Smooth muscle cell (in vitro differentiated cells): ENCODE results near the gene CNPY2. TPM values are rescaled to one million over a fixed set of nuclear protein-coding genes. Genes with fewer than 3 reads are reported as not detected.

ENCODE experiments used
- DNase-seq: peaks from one replicate; lab custom pipeline; 2025; ENCODE audit not compliant: unreplicated experiment; lab: John Stamatoyannopoulos, UW
- H2AFZ ChIP-seq: fragments of 200-600 bp; sonication (generic); 2 replicates; pipeline ENCODE4 v1.6.0; 2016; ENCODE audit warnings: antibody characterized with exemption, low read depth, mild to moderate bottlenecking
- H3F3A ChIP-seq: fragments of 200-600 bp; sonication (generic); 2 replicates; pipeline ENCODE4 v1.6.0; 2017; ENCODE audit warnings: antibody characterized with exemption, low read depth
- H3K27ac ChIP-seq: fragments of 200-600 bp; sonication (generic); 2 replicates; pipeline ENCODE4 v1.5.1; 2016; ENCODE audit warnings: low read depth, mild to moderate bottlenecking
- H3K27me3 ChIP-seq: fragments of 200-600 bp; sonication (generic); 2 replicates; pipeline ENCODE4 v1.6.1; 2016; ENCODE audit warnings: low read depth, mild to moderate bottlenecking
- H3K36me3 ChIP-seq: fragments of 200-600 bp; sonication (generic); 2 replicates; pipeline ENCODE4 v1.5.1; 2016; ENCODE audit warnings: low read depth
- H3K4me1 ChIP-seq: fragments of 200-600 bp; sonication (generic); 2 replicates; pipeline ENCODE4 v1.5.1; 2016; ENCODE audit warnings: low read depth
- H3K4me2 ChIP-seq: fragments of 200-600 bp; sonication (generic); 2 replicates; pipeline ENCODE4 v1.6.0; 2016; ENCODE audit warnings: mild to moderate bottlenecking
- H3K4me3 ChIP-seq: fragments of 200-600 bp; sonication (generic); 2 replicates; pipeline ENCODE4 v1.5.1; 2016; ENCODE audit warnings: mild to moderate bottlenecking
- H3K79me2 ChIP-seq: fragments of 200-600 bp; sonication (generic); 2 replicates; pipeline ENCODE4 v1.6.0; 2016; ENCODE audit warnings: low read depth, mild to moderate bottlenecking
- H3K9ac ChIP-seq: fragments of 200-600 bp; sonication (generic); 2 replicates; pipeline ENCODE4 v1.6.0; 2016; ENCODE audit warnings: low read depth
- H3K9me3 ChIP-seq: fragments of 200-600 bp; sonication (generic); replicated peaks from 2 replicates; pipeline ENCODE4 v1.5.1; 2016; ENCODE audit warnings: low read depth
- H4K20me1 ChIP-seq: fragments of 200-600 bp; sonication (generic); 2 replicates; pipeline ENCODE4 v1.6.0; 2016; ENCODE audit warnings: low read depth
- CTCF ChIP-seq: fragments of 200-600 bp; sonication (generic); IDR thresholded peaks from 2 replicates; pipeline ENCODE4 v1.5.1; 2017; ENCODE audit warnings: borderline replicate concordance, mild to moderate bottlenecking, antibody characterized with exemption; ENCODE audit not compliant: insufficient read depth, poor library complexity, severe bottlenecking
- WGBS: methylation state at CpG from one replicate; pipeline ENCODE4 v1.1.7; 2016; ENCODE audit warnings: low lambda C conversion rate; 5-methylcytosine and 5-hydroxymethylcytosine counted together
- polyA plus RNA-seq: library from polyadenylated mRNA; unstranded; fragments of >200 nt; fragmentation: Nextera tagmentation; extraction: Ambion mirVana; gene quantifications from 2 replicates; pipeline ENCODE4 v1.2.1, GENCODE V29; 2016
- total RNA-seq: library from RNA; depleted of rRNA; stranded (reverse); fragments of >200 nt; gene quantifications from 2 replicates; pipeline ENCODE4 v1.2.3, GENCODE V29; 2014

Gene CNPY2
- total and polyA plus RNA-seq, 2 experiments from 2014 or later = 147 to 334 TPM

- TF ChIP-seq CTCF = no peak
- H3K4me2 ChIP-seq = no peak overlapping the region
- WGBS = 88% methylated on average over 1 of the region's 1 CpG
Measured at GRCh38 chr12:56341616-56342015, 25.8 kb upstream of the CNPY2 start.

GRCh38 chr12:56339158-56339422, 23.3 kb upstream of the CNPY2 start:
- TF ChIP-seq CTCF = no peak
- peaks cover 7% of the 10 kb centered on the region for H3K4me1 ChIP-seq
- H3K36me3 ChIP-seq = no peaks in the 10 kb centered on the region
- H3K27me3 ChIP-seq = no peaks in the 10 kb centered on the region
- no peaks in the 10 kb centered on the region for H3K79me2 ChIP-seq
- no peak for DNase-seq
- H2AFZ ChIP-seq = no peak overlapping the region
- no peaks in the 10 kb centered on the region for H4K20me1 ChIP-seq
- no peak overlapping the region for H3K4me2 ChIP-seq
- no peak overlapping the region for H3K4me3 ChIP-seq
- H3K9me3 ChIP-seq = no peaks in the 10 kb centered on the region
- H3K9ac ChIP-seq = no peak overlapping the region
- no peaks in the 10 kb centered on the region for H3F3A ChIP-seq
- WGBS = 100% methylated on average over 1 of the region's 1 CpG
- peak overlapping the region; percentile 71 for H3K27ac ChIP-seq

More at GRCh38 chr12:56341616-56342015, 25.8 kb upstream of the CNPY2 start:
- Histone ChIP-seq H3K4me1 (peaks cover 7% of the 10 kb centered on the region), H3K79me2 (no peaks in the 10 kb centered on the region), H3K4me3 (no peak overlapping the region), H3K36me3 (no peaks in the 10 kb centered on the region), H3F3A (no peaks in the 10 kb centered on the region), H2AFZ (no peak overlapping the region), H3K9ac (no peak overlapping the region), H4K20me1 (no peaks in the 10 kb centered on the region), H3K27me3 (no peaks in the 10 kb centered on the region), H3K9me3 (no peaks in the 10 kb centered on the region), H3K27ac (no peak overlapping the region)
- no peak for DNase-seq

- Histone ChIP-seq H3K36me3 (no peaks in the 10 kb centered on the region), H3K4me2 (no peak within 1 kb of the TSS), H3K9me3 (no peaks in the 10 kb centered on the region), H3K27me3 (no peaks in the 10 kb centered on the region), H3K9ac (no peak within 1 kb of the TSS), H2AFZ (no peak within 1 kb of the TSS), H3K27ac (peak within 1 kb of the TSS; percentile 71), H3F3A (no peaks in the 10 kb centered on the region), H4K20me1 (no peaks in the 10 kb centered on the region), H3K4me1 (peaks cover 7% of the 10 kb centered on the region), H3K4me3 (no peak within 1 kb of the TSS), H3K79me2 (no peaks in the 10 kb centered on the region)
- 37% methylated on average over 9 of the region's 9 CpGs for WGBS
- DNase-seq = no peak
- no peak for TF ChIP-seq CTCF
Measured at GRCh38 chr12:56338308-56339157, 22.7 kb upstream of the CNPY2 start, which contains the start of gene IL23A. Gene IL23A, plus strand, starts transcription at chr12:56338884. Its CDS starts 161 bp downstream, at chr12:56339045.
